Naive thymus-derived CD4-positive, alpha-beta T cell (primary cell): ENCODE results near the gene CDYL2. TPM values are rescaled to one million over a fixed set of nuclear protein-coding genes. Genes with fewer than 3 reads are reported as not detected.

Source experiments
- ATAC-seq: fragments of 150-1000 bp; cut with Tn5 transposase; 2 replicates; pipeline ENCODE4 v1.10.0; 2021; ENCODE audit warnings: mild to moderate bottlenecking, moderate library complexity
- CTCF ChIA-PET: fragments of 350-600 bp; sonication (Branson Sonifier 250); formaldehyde crosslinking; loops from one replicate; lab custom pipeline; 2021; ENCODE audit warnings: antibody characterized with exemption; lab: Charles Lee
- POLR2A ChIA-PET: fragments of 350-600 bp; sonication (Branson Sonifier 250); formaldehyde crosslinking; loops from one replicate; lab custom pipeline; 2021; ENCODE audit warnings: antibody characterized with exemption, inconsistent platforms; lab: Charles Lee
- DNase-seq, 9 donors: peaks; one replicate each; pipeline versions ENCODE4 v3.0.0 to v3.0.0-alpha.2; 2020 to 2022; ENCODE audit warnings: mixed read lengths in 1 of 9
- H3K27ac ChIP-seq: one replicate; pipeline ENCODE4 v1.7.0; 2013; ENCODE audit warnings: mild to moderate bottlenecking, low read depth, low read length, moderate library complexity
- H3K27me3 ChIP-seq, 2 donors: one replicate each; pipeline ENCODE4 v1.7.0; 2013; ENCODE audit warnings: low read length in 2 of 2, mild to moderate bottlenecking in 2 of 2, moderate library complexity in 2 of 2; ENCODE audit not compliant: control insufficient read depth in 2 of 2, insufficient read depth in 2 of 2
- H3K36me3 ChIP-seq, 3 experiments: 1 replicate in 2 of 3; 2 replicates in 1 of 3; pipeline ENCODE4 v1.7.0; 2013; ENCODE audit warnings: low read length in 3 of 3, mild to moderate bottlenecking in 3 of 3, moderate library complexity in 1 of 3; ENCODE audit not compliant: insufficient read depth in 3 of 3, control insufficient read depth in 2 of 3
- H3K4me1 ChIP-seq, 2 donors: one replicate each; pipeline ENCODE4 v1.7.0; 2013; ENCODE audit warnings: low read length in 2 of 2, mild to moderate bottlenecking in 2 of 2, moderate library complexity in 1 of 2; ENCODE audit not compliant: control insufficient read depth in 2 of 2, insufficient read depth in 2 of 2
- H3K4me3 ChIP-seq: 2 replicates; pipeline ENCODE4 v1.7.0; 2013; ENCODE audit warnings: mild to moderate bottlenecking, low read length
- H3K9me3 ChIP-seq, 3 experiments: 1 replicate in 2 of 3; 2 replicates in 1 of 3; pipeline ENCODE4 v1.7.0; 2013; ENCODE audit warnings: low read length in 3 of 3; ENCODE audit not compliant: control insufficient read depth in 2 of 3
- H3K27ac Mint-ChIP-seq, 9 donors: one replicate each; pipeline ENCODE4 v1.8.0; 2020 to 2022; ENCODE audit warnings: mixed read lengths in 9 of 9, mild to moderate bottlenecking in 8 of 9, moderate library complexity in 5 of 9, inconsistent platforms in 2 of 9
- H3K27me3 Mint-ChIP-seq, 5 donors: one replicate each; pipeline ENCODE4 v1.8.0; 2021 to 2022; ENCODE audit warnings: mixed read lengths in 5 of 5, mild to moderate bottlenecking in 1 of 5
- H3K36me3 Mint-ChIP-seq, 5 donors: one replicate each; pipeline ENCODE4 v1.8.0; 2020 to 2022; ENCODE audit warnings: mixed read lengths in 5 of 5, mild to moderate bottlenecking in 3 of 5, inconsistent platforms in 1 of 5
- H3K4me1 Mint-ChIP-seq, 7 donors: one replicate each; pipeline ENCODE4 v1.8.0; 2020 to 2022; ENCODE audit warnings: mixed read lengths in 7 of 7, mild to moderate bottlenecking in 3 of 7, inconsistent platforms in 1 of 7
- H3K4me3 Mint-ChIP-seq, 10 donors: one replicate each; pipeline ENCODE4 v1.8.0; 2020 to 2022; ENCODE audit warnings: mild to moderate bottlenecking in 10 of 10, mixed read lengths in 10 of 10, moderate library complexity in 6 of 10, inconsistent platforms in 2 of 10
- H3K9me3 Mint-ChIP-seq, 11 donors: one replicate each; pipeline ENCODE4 v1.8.0; 2020 to 2022; ENCODE audit warnings: mixed read lengths in 11 of 11, mild to moderate bottlenecking in 4 of 11, inconsistent platforms in 1 of 11, moderate library complexity in 1 of 11
- intact Hi-C, 2 donors: fragments of 100-400 bp; cut with micrococcal nuclease; formaldehyde crosslinking; loops; one replicate each; pipeline ENCODE4 v1.15.1; 2023
- polyA plus RNA-seq, 2 donors: library from polyadenylated mRNA; unstranded; fragments of 300-500 nt; fragmentation: Illumina TruSeq; gene quantifications; one replicate each; pipeline ENCODE4 v1.2.3, GENCODE V29; 2021
- total RNA-seq, 6 experiments: library from RNA in 5 of 6; stranded (reverse) in 5 of 6; gene quantifications; 1 replicate in 5 of 6; 2 replicates in 1 of 6; pipeline ENCODE4 v1.2.3 and lab custom pipeline; 2021 to 2026

CDYL2 gene
- total and polyA plus RNA-seq, 7 experiments from 2014 or later: 0.61 to 71.3 (median 21.0) TPM

GRCh38 chr16:80556481-80556880 lies 247.9 kb downstream of the CDYL2 start:
- POLR2A ChIA-PET: no interaction called here

GRCh38 chr16:80554033-80554432 lies 250.4 kb downstream of the CDYL2 start:
- intact Hi-C loops: no loop called here
- POLR2A ChIA-PET: interaction anchor here (1.4 to 1.5 kb wide), 2 partner anchors 26 to 37 kb away, joined by 3 read pairs; no protein-coding TSS in a partner anchor
- Histone ChIP-seq H3K4me3 (no peak overlapping the region), H3K27me3 (no peaks in the 10 kb centered on the region), H3K27ac (no peak overlapping the region), H3K4me1 (peaks cover 8 to 9% of the 10 kb centered on the region in 2 donors), H3K36me3 (no peaks in the 10 kb centered on the region), H3K9me3 (no peaks in the 10 kb centered on the region)
- Mint-ChIP-seq H3K27ac (no peak overlapping the region), H3K4me1 (peaks cover 0 to 23% (median 12%) of the 10 kb centered on the region in 7 donors), H3K36me3 (peaks cover 0 to 6% (median 0%) of the 10 kb centered on the region in 5 donors), H3K4me3 (peak overlapping the region in 2 of 10 donors; percentile 11 to 24), H3K9me3 (no peaks in the 10 kb centered on the region), H3K27me3 (peaks cover 0 to 2% (median 0%) of the 10 kb centered on the region in 5 donors)
- DNase-seq: no peak
- CTCF ChIA-PET: interaction anchor here (1.1 to 2.4 kb wide), 2 partner anchors 27 to 41 kb away, joined by 3 to 5 read pairs; no protein-coding TSS in a partner anchor
- ATAC-seq: no peak

More at GRCh38 chr16:80556481-80556880, 247.9 kb downstream of the CDYL2 start:
- Histone ChIP-seq H3K4me3 (no peak overlapping the region), H3K36me3 (no peaks in the 10 kb centered on the region), H3K4me1 (peaks cover 8 to 9% of the 10 kb centered on the region in 2 donors), H3K27me3 (no peaks in the 10 kb centered on the region), H3K27ac (no peak overlapping the region), H3K9me3 (no peaks in the 10 kb centered on the region)
- H3K36me3 Mint-ChIP-seq: peaks cover 0 to 6% (median 0%) of the 10 kb centered on the region in 5 donors
- DNase-seq: no peak
- ATAC-seq: no peak
- CTCF ChIA-PET: no interaction called here
- no peak overlapping the region for H3K27ac Mint-ChIP-seq
- intact Hi-C loops: no loop called here
- peaks cover 0 to 23% (median 12%) of the 10 kb centered on the region in 7 donors for H3K4me1 Mint-ChIP-seq
- no peak overlapping the region for H3K4me3 Mint-ChIP-seq
- peaks cover 0 to 7% (median 0%) of the 10 kb centered on the region in 5 donors for H3K27me3 Mint-ChIP-seq
- H3K9me3 Mint-ChIP-seq: no peaks in the 10 kb centered on the region

GRCh38 chr16:80552277-80552676 lies 252.1 kb downstream of the CDYL2 start:
- H3K36me3 ChIP-seq: no peaks in the 10 kb centered on the region
- no peaks in the 10 kb centered on the region for H3K27me3 ChIP-seq
- H3K4me3 ChIP-seq: no peak overlapping the region
- ATAC-seq (no peak), DNase-seq (no peak)
- H3K27ac ChIP-seq: no peak overlapping the region
- Mint-ChIP-seq H3K4me1 (peaks cover 0 to 32% (median 12%) of the 10 kb centered on the region in 7 donors), H3K4me3 (no peak overlapping the region), H3K9me3 (no peaks in the 10 kb centered on the region), H3K27ac (no peak overlapping the region), H3K27me3 (peaks cover 0 to 2% (median 0%) of the 10 kb centered on the region in 5 donors), H3K36me3 (peaks cover 0 to 6% (median 0%) of the 10 kb centered on the region in 5 donors)
- intact Hi-C loops: no loop called here
- CTCF ChIA-PET: no interaction called here
- peaks cover 8 to 9% of the 10 kb centered on the region in 2 donors for H3K4me1 ChIP-seq
- no peaks in the 10 kb centered on the region for H3K9me3 ChIP-seq
- POLR2A ChIA-PET: no interaction called here

Other genes with a start within 250 kb of the CDYL2 start
- gene CMC2, start 202.3 kb upstream of the CDYL2 start, total RNA-seq: 10 to 100 TPM; 28.3 to 78.4 (median 40.8) TPM
- 10 to 100 TPM; 75.7 to 77.1 TPM for gene CMC2, start 202.3 kb upstream of the CDYL2 start, polyA plus RNA-seq
- gene CENPN, start 202.6 kb upstream of the CDYL2 start, total RNA-seq: 10 to 100 TPM in 1 of 5 experiments, 1 to 10 TPM in 4; 1.4 to 41.8 (median 6.9) TPM
- 1 to 10 TPM; 2.7 to 3.1 TPM for gene CENPN, start 202.6 kb upstream of the CDYL2 start, polyA plus RNA-seq
- gene ATMIN, start 231.2 kb upstream of the CDYL2 start, total RNA-seq: 10 to 100 TPM; 29.1 to 46.9 (median 35.3) TPM
- 10 to 100 TPM; 24.9 to 36.0 TPM for gene ATMIN, start 231.2 kb upstream of the CDYL2 start, polyA plus RNA-seq